IMR-90 (cell line): ENCODE data around the gene CD1C. TPM values are rescaled to one million over a fixed set of nuclear protein-coding genes. Genes with fewer than 3 reads are reported as not detected.

ENCODE experiments used
- ATAC-seq: fragments of 200-7000 bp; cut with Tn5 transposase; 2 replicates; pipeline ENCODE4 v1.9.1; 2020; ENCODE audit warnings: low read depth, mild to moderate bottlenecking, moderate library complexity
- BruUV-seq: library from RNA; stranded (reverse); fragments of 400-500 nt; replicated peaks from 2 replicates; lab custom pipeline; 2021; lab: Mats Ljungman, UMichigan
- CTCF ChIA-PET: fragments of 300-600 bp; formaldehyde crosslinking; extraction: SDS; loops from one replicate; lab custom pipeline; 2021; ENCODE audit warnings: antibody characterized with exemption; lab: Yijun Ruan, JAX
- POLR2A ChIA-PET: fragments of 300-600 bp; sonication (Branson Sonifier 250); formaldehyde crosslinking; loops from one replicate; lab custom pipeline; 2022; ENCODE audit warnings: antibody characterized with exemption; ENCODE audit not compliant: unreplicated experiment; lab: Charles Lee
- DNase-seq: peaks from one replicate; pipeline ENCODE4 v3.0.0; 2013
- H2AFZ ChIP-seq: replicated peaks from 2 replicates; pipeline ENCODE3; 2013; ENCODE audit warnings: low read length, mild to moderate bottlenecking; ENCODE audit not compliant: poor library complexity
- H2AK5ac ChIP-seq: 2 replicates; pipeline ENCODE4 v1.6.1; 2013; ENCODE audit warnings: low read depth, low read length, inconsistent platforms
- H2AK9ac ChIP-seq: replicated peaks from 2 replicates; pipeline ENCODE3; 2013; ENCODE audit warnings: mild to moderate bottlenecking, low read depth, low read length, moderate library complexity; ENCODE audit not compliant: poor library complexity
- H2BK120ac ChIP-seq: 2 replicates; pipeline ENCODE4 v1.6.1; 2013; ENCODE audit warnings: low read depth, low read length, inconsistent platforms
- H2BK15ac ChIP-seq: 3 replicates; pipeline ENCODE4 v1.6.1; 2013; ENCODE audit warnings: low read depth, low read length, inconsistent platforms
- H2BK20ac ChIP-seq: 2 replicates; pipeline ENCODE4 v1.6.1; 2013; ENCODE audit warnings: low read depth, mild to moderate bottlenecking, inconsistent platforms, low read length, moderate library complexity
- H2BK5ac ChIP-seq: 2 replicates; pipeline ENCODE4 v1.6.1; 2013; ENCODE audit warnings: mild to moderate bottlenecking, low read depth, low read length, inconsistent platforms; ENCODE audit not compliant: poor library complexity, severe bottlenecking
- H3K14ac ChIP-seq: replicated peaks from 2 replicates; pipeline ENCODE4 v1.6.1; 2013; ENCODE audit warnings: low read depth, low read length, inconsistent platforms
- H3K18ac ChIP-seq: 2 replicates; pipeline ENCODE4 v1.6.1; 2013; ENCODE audit warnings: low read depth, low read length, control low read depth
- H3K23ac ChIP-seq: 2 replicates; pipeline ENCODE4 v1.6.1; 2013; ENCODE audit warnings: low read depth, low read length, inconsistent platforms
- H3K27ac ChIP-seq: 2 replicates; pipeline ENCODE4 v1.5.1; 2013; ENCODE audit warnings: mild to moderate bottlenecking, control low read depth, low read length; ENCODE audit not compliant: insufficient read depth
- H3K27me3 ChIP-seq: 2 replicates; pipeline ENCODE4 v1.6.1; 2013; ENCODE audit warnings: low read length; ENCODE audit not compliant: control insufficient read depth, insufficient read depth
- H3K36me3 ChIP-seq: 2 replicates; pipeline ENCODE4 v1.6.1; 2013; ENCODE audit warnings: low read length, mixed read lengths; ENCODE audit not compliant: control insufficient read depth, insufficient read depth
- H3K4ac ChIP-seq: 2 replicates; pipeline ENCODE4 v1.6.1; 2013; ENCODE audit warnings: low read depth, low read length, inconsistent platforms
- H3K4me1 ChIP-seq: 2 replicates; pipeline ENCODE4 v1.6.1; 2013; ENCODE audit warnings: low read length, mixed read lengths; ENCODE audit not compliant: control insufficient read depth, insufficient read depth
- H3K4me2 ChIP-seq: 2 replicates; pipeline ENCODE4 v1.6.1; 2013; ENCODE audit warnings: low read depth, mild to moderate bottlenecking, control low read depth, low read length, moderate library complexity
- H3K4me3 ChIP-seq: 2 replicates; pipeline ENCODE4 v1.5.1; 2013; ENCODE audit warnings: low read depth, mild to moderate bottlenecking, control low read depth, low read length, moderate library complexity; ENCODE audit not compliant: insufficient read depth
- H3K56ac ChIP-seq: 2 replicates; pipeline ENCODE4 v1.6.1; 2013; ENCODE audit warnings: low read length, inconsistent platforms; ENCODE audit not compliant: insufficient read depth; ENCODE audit errors: extremely low read depth
- H3K79me1 ChIP-seq, 2 experiments: 2 replicates each; pipeline ENCODE4 v1.6.1; 2013; ENCODE audit warnings: low read length in 2 of 2, inconsistent platforms in 1 of 2, low read depth in 1 of 2
- H3K9ac ChIP-seq: 2 replicates; pipeline ENCODE4 v1.6.1; 2013; ENCODE audit warnings: low read depth, low read length, control low read depth
- H3K9me1 ChIP-seq: 2 replicates; pipeline ENCODE4 v1.6.1; 2013; ENCODE audit warnings: low read length, inconsistent platforms; ENCODE audit not compliant: insufficient read depth
- H3K9me3 ChIP-seq: 2 replicates; pipeline ENCODE4 v1.6.1; 2013; ENCODE audit warnings: low read length; ENCODE audit not compliant: control insufficient read depth, insufficient read depth
- H4K20me1 ChIP-seq: 2 replicates; pipeline ENCODE4 v1.6.1; 2013; ENCODE audit warnings: low read length, inconsistent platforms; ENCODE audit not compliant: insufficient read depth
- H4K5ac ChIP-seq: 2 replicates; pipeline ENCODE4 v1.6.1; 2013; ENCODE audit warnings: mild to moderate bottlenecking, low read depth, low read length, control low read depth
- H4K8ac ChIP-seq, 2 experiments: 2 replicates each; pipeline ENCODE4 v1.6.1; 2013; ENCODE audit warnings: low read depth in 2 of 2, low read length in 2 of 2, control low read depth in 1 of 2, inconsistent platforms in 1 of 2
- H4K91ac ChIP-seq: 2 replicates; pipeline ENCODE4 v1.6.1; 2013; ENCODE audit warnings: low read depth, low read length, inconsistent platforms; ENCODE audit not compliant: insufficient read depth
- CEBPB ChIP-seq: IDR thresholded peaks from 2 replicates; pipeline ENCODE4 v1.6.1; 2012; ENCODE audit warnings: low read depth, low read length, improper control_type of control experiment
- CHD1 ChIP-seq: IDR thresholded peaks from 2 replicates; pipeline ENCODE4 v1.6.1; 2012; ENCODE audit warnings: low read depth, low read length, improper control_type of control experiment
- CTCF ChIP-seq: conservative IDR thresholded peaks from 2 replicates; pipeline ENCODE4 v1.5.1; 2012; ENCODE audit warnings: mild to moderate bottlenecking, low read depth, low read length, improper control_type of control experiment
- ELK1 ChIP-seq: fragments of 150-350 bp; IDR thresholded peaks from 2 replicates; pipeline ENCODE4 v1.6.1; 2016; ENCODE audit warnings: low read depth, mild to moderate bottlenecking, low read length, moderate library complexity, borderline replicate concordance
- FOS ChIP-seq: fragments of 150-350 bp; IDR thresholded peaks from 2 replicates; pipeline ENCODE4 v1.6.1; 2016; ENCODE audit warnings: low read depth, low read length
- MAFK ChIP-seq: IDR thresholded peaks from 2 replicates; pipeline ENCODE4 v1.6.1; 2012; ENCODE audit warnings: low read depth, low read length, improper control_type of control experiment
- MAZ ChIP-seq: IDR thresholded peaks from 2 replicates; pipeline ENCODE4 v1.6.1; 2012; ENCODE audit warnings: low read depth, mild to moderate bottlenecking, low read length, improper control_type of control experiment, moderate library complexity, borderline replicate concordance
- MXI1 ChIP-seq: IDR thresholded peaks from 2 replicates; pipeline ENCODE4 v1.6.1; 2012; ENCODE audit warnings: low read depth, mild to moderate bottlenecking, low read length, moderate library complexity, borderline replicate concordance
- NFE2L2 ChIP-seq: fragments of 150-350 bp; IDR thresholded peaks from 2 replicates; pipeline ENCODE4 v1.6.1; 2016; ENCODE audit warnings: low read depth, mild to moderate bottlenecking, low read length
- POLR2A ChIP-seq: IDR thresholded peaks from 2 replicates; pipeline ENCODE4 v1.6.1; 2012; ENCODE audit warnings: mild to moderate bottlenecking, low read depth, low read length
- RAD21 ChIP-seq: IDR thresholded peaks from 2 replicates; pipeline ENCODE4 v1.6.1; 2012; ENCODE audit warnings: low read length, improper control_type of control experiment
- RCOR1 ChIP-seq: IDR thresholded peaks from 2 replicates; pipeline ENCODE4 v1.6.1; 2012; ENCODE audit warnings: mild to moderate bottlenecking, low read length, improper control_type of control experiment; ENCODE audit not compliant: insufficient replicate concordance
- RFX5 ChIP-seq: IDR thresholded peaks from 2 replicates; pipeline ENCODE4 v1.8.0; 2012; ENCODE audit warnings: low read depth, mild to moderate bottlenecking, low read length, moderate library complexity
- SMC3 ChIP-seq: fragments of 150-350 bp; IDR thresholded peaks from 2 replicates; pipeline ENCODE4 v1.6.1; 2016; ENCODE audit warnings: low read depth, mild to moderate bottlenecking, antibody characterized with exemption, low read length, moderate library complexity
- USF2 ChIP-seq: fragments of 150-350 bp; IDR thresholded peaks from 2 replicates; pipeline ENCODE4 v1.6.1; 2017; ENCODE audit warnings: mild to moderate bottlenecking, antibody characterized with exemption, low read length, low read depth
- WGBS, 2 experiments: methylation state at CpG; one replicate each; pipeline versions ENCODE4 v1.1.5 to v1.1.7; 2013; ENCODE audit warnings: missing lambda C conversion rate in 2 of 2; ENCODE audit not compliant: insufficient read length in 1 of 2; ENCODE audit errors: extremely low coverage in 2 of 2; 5-methylcytosine and 5-hydroxymethylcytosine counted together
- dilution Hi-C: fragments of 300-500 bp; cut with HindIII; formaldehyde crosslinking; loops from one replicate; pipeline ENCODE4 v1.14.3; 2018; ENCODE audit warnings: low sequenced_read_pairs; ENCODE audit not compliant: unreplicated experiment
- in situ Hi-C: fragments of 300-500 bp; cut with MboI; formaldehyde crosslinking; loops from 3 replicates; pipeline ENCODE4 v1.14.3; 2019; ENCODE audit warnings: low sequenced_read_pairs, inconsistent platforms, mixed read lengths
- intact Hi-C: fragments of 100-400 bp; cut with micrococcal nuclease; formaldehyde crosslinking; loops from 2 replicates; pipeline ENCODE4 v1.10.0; 2022
- polyA plus RNA-seq, 3 experiments: library from polyadenylated mRNA; depleted of rRNA; stranded (reverse); fragments of >200 nt; gene quantifications; 2 replicates each; pipeline ENCODE4 v1.2.3, GENCODE V29; 2012; ENCODE audit warnings: low replicate concordance in 1 of 3
- total RNA-seq: library from RNA; depleted of rRNA; stranded (reverse); fragments of >200 nt; gene quantifications from 2 replicates; pipeline ENCODE4 v1.2.3, GENCODE V29; 2012

The CD1C gene
- total and polyA plus RNA-seq, 2 of the 4 experiments (the other 2 are of a cell fraction), result not detected

GRCh38 chr1:158328426-158328825 lies 38.7 kb downstream of the CD1C start:
- Histone ChIP-seq H3K79me1 (no peaks in the 10 kb centered on the region), H4K5ac (no peak overlapping the region), H3K27ac (no peak overlapping the region), H3K9ac (no peak overlapping the region), H3K56ac (no peak overlapping the region), H2BK15ac (no peak overlapping the region), H4K20me1 (no peaks in the 10 kb centered on the region), H2BK5ac (no peak overlapping the region), H3K36me3 (no peaks in the 10 kb centered on the region), H2BK120ac (no peak overlapping the region), H3K9me1 (no peaks in the 10 kb centered on the region), H3K18ac (no peak overlapping the region), H3K4ac (no peak overlapping the region), H2BK20ac (no peak overlapping the region), H3K23ac (no peak overlapping the region), H3K27me3 (no peaks in the 10 kb centered on the region), H2AK9ac (no peak overlapping the region), H4K8ac (no peak overlapping the region), H3K4me1 (no peaks in the 10 kb centered on the region), H3K9me3 (peaks cover 6% of the 10 kb centered on the region), H3K4me2 (no peak overlapping the region), H4K91ac (no peak overlapping the region), H2AK5ac (no peak overlapping the region), H3K14ac (no peak overlapping the region), H3K4me3 (no peak overlapping the region), H2AFZ (no peak overlapping the region)
- TF ChIP-seq RCOR1 (no peak), USF2 (no peak), ELK1 (no peak), MAFK (no peak), POLR2A (no peak), NFE2L2 (no peak), MXI1 (no peak), CEBPB (no peak), CTCF (no peak), RFX5 (no peak), MAZ (no peak), RAD21 (no peak), FOS (no peak), SMC3 (no peak), CHD1 (no peak)
- no peak for ATAC-seq
- WGBS, 2 experiments, result 100% methylated on average over 1 of the region's 3 CpGs; no CpG with 5 or more reads in 1 of the 2 experiments
- intact Hi-C loops, result no loop called here
- in situ Hi-C loops, result no loop called here
- DNase-seq, result no peak
- dilution Hi-C loops, result no loop called here
- ChIA-PET CTCF (no interaction called here), POLR2A (no interaction called here)
- no TSS peak for BruUV-seq
